Heart left ventricle (tissue), 13 donors: ENCODE measurements around the gene ZMIZ1.

ENCODE experiments used
- CTCF ChIP-seq, 12 donors: fragments of 200-600 bp; sonication (generic) in 4 of 12; IDR thresholded peaks; one replicate each; pipeline versions ENCODE4 v1.5.0 to v1.8.0; 2018 to 2022; ENCODE audit warnings: antibody characterized with exemption in 12 of 12, mild to moderate bottlenecking in 5 of 12
- POLR2A ChIP-seq, 2 donors: fragments of 450-650 bp; IDR thresholded peaks; one replicate each; pipeline ENCODE4 v1.6.1; 2017; ENCODE audit warnings: antibody characterized with exemption in 2 of 2, mild to moderate bottlenecking in 2 of 2, moderate library complexity in 2 of 2
- donor health status: ischemic (EF 13 %, LVEDD 7.1; RV severe dilation, severe dysfunction).
- donor health status: DM: no; HTN: yes; CAD: no.
- donor health status: DM: no; HTN: no; CAD: no.
- donor health status: ischemic (EF 25% LVEDD 6.9; RV normal size, moderate dysfunction).
- donor health status: ischemic (EF 25% LVEDD 5.7; RV mildly dilated, moderate dysfunction).
- donor health status: ischemic (EF 35%, LVEDD 5.7; RV mildly dilated, moderate dysfunction).
- donor health status: nonischemic (EF 11% LVEDD 7.7; RV severe dilation, severe dysfunction).
- donor health status: DM: yes; HTN: yes; CAD: no.
- donor health status: PGD.
- donor health status: ischemic (EF 29% LVEDD 5.4; RV normal size, mild dysfunction).
- donor health status: nonischemic (EF 23%, LVEDD 6.1; RV moderate dilation, normal function).

DNA sequence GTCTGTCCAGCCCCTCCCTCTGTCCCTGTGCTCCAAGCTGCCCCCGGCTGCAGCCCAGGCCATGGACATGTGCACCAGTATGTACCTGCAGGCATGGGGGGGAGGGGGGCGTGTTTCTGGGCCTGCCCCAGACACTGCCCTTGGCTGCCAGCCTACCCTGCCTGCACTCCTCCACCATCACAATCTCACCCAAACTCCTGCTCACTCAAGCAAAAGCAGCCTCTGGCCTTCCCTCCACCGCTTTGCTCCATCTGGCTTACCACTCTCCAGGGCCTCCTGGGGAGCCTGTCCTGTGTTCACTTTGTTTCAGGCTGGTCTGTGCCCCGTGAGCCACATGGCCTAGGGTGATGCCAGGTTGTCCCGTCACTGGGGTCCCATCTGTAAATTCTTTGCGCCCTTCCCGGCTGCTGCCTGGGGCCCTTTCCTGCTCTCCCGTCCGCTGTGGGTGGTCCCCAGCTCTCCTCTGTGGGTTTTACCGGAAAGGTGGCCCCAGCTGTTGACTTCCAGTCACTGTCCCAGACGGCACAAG, 245.2 kb downstream of the ZMIZ1 start:
- TF ChIP-seq CTCF (IDR thresholded peaks at IDR 0.05) = no peak
- no peak for TF ChIP-seq POLR2A (IDR thresholded peaks at IDR 0.05)
